WI38 (cell line): Measurements from ENCODE around the gene TDP2.
"Not testable (repeated sequence)": the region's sequence is repeated elsewhere in the genome, so short reads cannot be mapped to it uniquely, and the experiment has no call there.

ENCODE experiments used
- H3K4me3 ChIP-seq: 2 replicates; pipeline ENCODE4 v1.5.1; 2011; ENCODE audit warnings: low read depth, mild to moderate bottlenecking, control low read depth, low read length
- TF ChIP-seq, protein P1 (sequence below): IDR thresholded peaks from 2 replicates; pipeline ENCODE4 v1.5.1; 2012; ENCODE audit warnings: low read depth, mild to moderate bottlenecking, control low read depth, low read length

The TDP2 gene

GRCh38 chr6:24699521-24700359, 33.0 kb upstream of the TDP2 start:
- TF ChIP-seq, protein P1, sequence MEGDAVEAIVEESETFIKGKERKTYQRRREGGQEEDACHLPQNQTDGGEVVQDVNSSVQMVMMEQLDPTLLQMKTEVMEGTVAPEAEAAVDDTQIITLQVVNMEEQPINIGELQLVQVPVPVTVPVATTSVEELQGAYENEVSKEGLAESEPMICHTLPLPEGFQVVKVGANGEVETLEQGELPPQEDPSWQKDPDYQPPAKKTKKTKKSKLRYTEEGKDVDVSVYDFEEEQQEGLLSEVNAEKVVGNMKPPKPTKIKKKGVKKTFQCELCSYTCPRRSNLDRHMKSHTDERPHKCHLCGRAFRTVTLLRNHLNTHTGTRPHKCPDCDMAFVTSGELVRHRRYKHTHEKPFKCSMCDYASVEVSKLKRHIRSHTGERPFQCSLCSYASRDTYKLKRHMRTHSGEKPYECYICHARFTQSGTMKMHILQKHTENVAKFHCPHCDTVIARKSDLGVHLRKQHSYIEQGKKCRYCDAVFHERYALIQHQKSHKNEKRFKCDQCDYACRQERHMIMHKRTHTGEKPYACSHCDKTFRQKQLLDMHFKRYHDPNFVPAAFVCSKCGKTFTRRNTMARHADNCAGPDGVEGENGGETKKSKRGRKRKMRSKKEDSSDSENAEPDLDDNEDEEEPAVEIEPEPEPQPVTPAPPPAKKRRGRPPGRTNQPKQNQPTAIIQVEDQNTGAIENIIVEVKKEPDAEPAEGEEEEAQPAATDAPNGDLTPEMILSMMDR, result no peak

DNA sequence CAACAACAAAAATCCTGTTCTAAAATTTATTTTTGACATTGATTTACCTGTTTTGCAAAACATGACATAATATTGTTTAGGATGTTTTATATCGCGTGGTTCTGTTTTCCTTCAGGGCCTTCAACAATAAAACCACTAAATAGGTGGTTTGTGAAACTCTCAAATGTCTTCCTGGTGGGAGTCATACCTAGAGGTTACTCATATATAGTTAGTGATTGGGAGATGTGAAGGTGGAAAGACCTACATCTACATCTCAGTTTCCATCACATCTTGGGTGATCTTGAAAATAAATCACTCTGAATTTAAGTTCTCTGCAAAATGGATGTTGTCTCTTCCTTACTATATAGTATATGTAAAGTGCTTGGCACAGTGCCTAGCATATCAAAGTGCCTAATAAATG, 29.4 kb upstream of the TDP2 start:
- no peak overlapping the region for H3K4me3 ChIP-seq
- TF ChIP-seq, protein P1, result no peak

More at GRCh38 chr6:24699521-24700359, 33.0 kb upstream of the TDP2 start:
- H3K4me3 ChIP-seq, result no peak overlapping the region

GRCh38 chr6:24695635-24696034, 28.9 kb upstream of the TDP2 start:
- H3K4me3 ChIP-seq, result not testable (repeated sequence)

- no peak overlapping the region for H3K4me3 ChIP-seq
- TF ChIP-seq, protein P1, result no peak
Measured at GRCh38 chr6:24694198-24694597, 27.5 kb upstream of the TDP2 start.

DNA sequence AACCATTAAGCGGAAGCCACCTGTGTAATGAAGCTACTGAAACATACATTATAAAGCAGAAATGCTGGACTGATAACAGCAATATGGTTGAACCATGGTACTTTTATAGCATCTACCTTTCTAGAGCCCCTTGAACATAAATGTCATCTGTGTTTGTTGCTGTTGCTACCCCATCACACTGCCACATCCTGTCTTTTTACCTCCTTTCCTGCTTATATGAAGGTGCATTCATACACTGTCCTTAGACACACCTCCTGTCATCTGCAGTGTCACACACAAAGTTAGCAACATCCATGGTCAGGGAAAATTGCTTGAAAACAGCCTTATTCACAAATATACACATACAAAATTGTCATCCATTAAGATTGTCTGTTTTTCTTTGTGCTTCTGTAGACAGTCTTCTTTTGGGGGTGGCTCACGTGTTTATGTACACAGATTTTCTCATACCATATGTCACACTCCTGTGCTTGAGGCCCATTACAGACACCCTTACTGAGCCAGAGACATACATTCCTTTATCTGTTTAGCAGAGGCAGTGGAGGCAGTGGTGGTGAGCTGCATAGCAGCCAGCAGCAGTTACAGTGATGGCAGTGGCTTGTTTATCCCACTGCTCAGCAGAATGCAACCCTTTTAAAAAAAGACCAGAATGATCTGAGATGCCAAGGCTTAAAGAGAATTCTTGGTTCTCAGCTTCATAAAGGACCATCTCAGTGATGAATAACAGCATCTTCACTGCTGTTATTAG, 26.3 kb upstream of the TDP2 start:
- H3K4me3 ChIP-seq, result no peak overlapping the region
- TF ChIP-seq, protein P1, result no peak

- TF ChIP-seq, protein P1, result no peak
- no peak overlapping the region for H3K4me3 ChIP-seq
Measured at GRCh38 chr6:24692415-24692814, 25.7 kb upstream of the TDP2 start.

GRCh38 chr6:24692003-24692402, 25.3 kb upstream of the TDP2 start:
- H3K4me3 ChIP-seq, result no peak overlapping the region
- TF ChIP-seq, protein P1, result no peak
